ENCODE data around the gene TNFAIP1.
"Not testable (repeated sequence)": the region's sequence is repeated elsewhere in the genome, so short reads cannot be mapped to it uniquely, and the experiment has no call there.

TNFAIP1 gene, protein sequence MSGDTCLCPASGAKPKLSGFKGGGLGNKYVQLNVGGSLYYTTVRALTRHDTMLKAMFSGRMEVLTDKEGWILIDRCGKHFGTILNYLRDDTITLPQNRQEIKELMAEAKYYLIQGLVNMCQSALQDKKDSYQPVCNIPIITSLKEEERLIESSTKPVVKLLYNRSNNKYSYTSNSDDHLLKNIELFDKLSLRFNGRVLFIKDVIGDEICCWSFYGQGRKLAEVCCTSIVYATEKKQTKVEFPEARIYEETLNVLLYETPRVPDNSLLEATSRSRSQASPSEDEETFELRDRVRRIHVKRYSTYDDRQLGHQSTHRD

GRCh38 chr17:28335201-28335958, at the start of gene TNFAIP1, which contains the start of gene IFT20:
Gene TNFAIP1, plus strand, starts transcription at chr17:28335761. Its CDS starts 3,761 bp downstream, at chr17:28339522.
Gene IFT20, minus strand, starts transcription at chr17:28335472. Its CDS starts 3,487 bp downstream, at chr17:28331985.
- peak; percentile 98 for DNase-seq

DNA sequence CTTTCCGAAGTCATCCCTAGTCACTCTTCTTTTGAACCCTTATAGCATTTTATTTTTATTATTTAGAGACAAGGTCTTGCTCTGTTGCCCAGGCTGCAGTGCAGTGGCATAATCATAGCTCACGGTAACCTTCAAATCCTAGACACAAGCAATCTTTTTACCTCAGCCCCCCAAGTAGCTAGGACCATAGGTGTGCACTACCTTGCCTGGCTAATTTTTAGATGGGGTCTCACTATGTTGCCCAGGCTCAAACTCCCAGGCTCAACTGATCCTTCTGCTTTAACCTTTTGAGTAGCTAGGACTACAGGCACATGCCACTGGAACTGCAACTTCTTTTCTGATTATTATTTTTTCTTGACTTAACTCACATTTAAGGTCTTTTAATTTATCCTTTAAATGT, 49.6 kb upstream of the TNFAIP1 start:
- DNase-seq = no peak

DNA sequence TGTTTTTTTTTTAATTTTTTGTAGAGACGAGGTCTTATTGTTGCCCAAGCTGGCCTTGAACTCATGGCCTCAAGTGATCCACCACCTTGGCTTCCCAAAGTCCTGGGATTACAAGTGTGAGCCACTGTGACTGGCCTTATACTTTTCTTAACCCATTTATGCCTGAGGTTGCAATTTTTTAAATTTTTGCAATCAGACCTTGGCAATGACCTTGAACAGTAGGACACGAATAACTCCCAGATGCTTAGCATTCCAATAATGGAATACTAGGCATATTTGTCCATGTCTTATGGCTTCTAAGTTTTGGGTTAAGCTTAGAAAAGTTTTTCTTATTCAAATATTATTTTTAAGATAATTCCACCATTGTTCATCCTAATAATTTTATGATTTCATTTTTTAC, 44.9 kb upstream of the TNFAIP1 start:
- DNase-seq = no peak

- DNase-seq = no peak
These were observed 43.7 kb upstream of the TNFAIP1 start for GRCh38 chr17:28291780-28292330.

DNA sequence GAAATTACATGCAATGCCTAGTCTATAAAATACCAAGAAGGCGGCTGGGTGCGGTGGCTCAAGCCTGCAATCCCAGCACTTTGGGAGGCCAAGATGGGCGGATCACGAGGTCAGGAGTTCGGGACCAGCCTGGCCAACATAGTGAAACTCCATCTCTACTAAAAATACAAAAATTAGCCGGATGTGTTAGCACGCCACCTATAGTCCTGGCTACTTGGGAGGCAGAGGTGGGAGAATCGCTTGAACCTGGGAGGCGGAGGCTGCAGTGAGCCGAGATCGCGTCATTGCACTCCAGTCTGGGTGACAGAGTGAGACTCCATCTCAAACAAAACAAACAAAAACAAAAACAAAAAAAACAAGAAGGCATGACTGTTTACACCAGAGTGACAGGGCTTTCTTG, 42.7 kb upstream of the TNFAIP1 start:
- not testable (repeated sequence) for DNase-seq

DNA sequence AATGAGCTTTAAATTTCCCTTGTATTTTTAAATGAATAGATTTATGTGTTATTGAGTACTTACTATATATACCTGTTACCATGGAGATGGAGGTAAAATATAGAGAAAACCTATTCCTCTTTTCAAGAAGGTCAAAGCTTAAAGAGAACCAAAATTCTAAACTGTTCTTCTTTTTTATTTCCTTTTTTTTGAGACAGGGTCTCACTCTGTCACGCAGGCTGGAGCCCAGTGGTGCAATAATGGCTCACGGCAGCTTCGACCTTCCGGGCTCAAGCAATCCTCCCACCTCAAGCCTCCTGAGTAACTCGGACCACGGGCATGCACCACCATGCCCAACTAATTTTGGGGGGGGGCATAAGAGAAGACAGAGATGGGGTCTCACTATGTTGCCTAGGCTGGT, 41.6 kb upstream of the TNFAIP1 start:
- DNase-seq = no peak

DNA sequence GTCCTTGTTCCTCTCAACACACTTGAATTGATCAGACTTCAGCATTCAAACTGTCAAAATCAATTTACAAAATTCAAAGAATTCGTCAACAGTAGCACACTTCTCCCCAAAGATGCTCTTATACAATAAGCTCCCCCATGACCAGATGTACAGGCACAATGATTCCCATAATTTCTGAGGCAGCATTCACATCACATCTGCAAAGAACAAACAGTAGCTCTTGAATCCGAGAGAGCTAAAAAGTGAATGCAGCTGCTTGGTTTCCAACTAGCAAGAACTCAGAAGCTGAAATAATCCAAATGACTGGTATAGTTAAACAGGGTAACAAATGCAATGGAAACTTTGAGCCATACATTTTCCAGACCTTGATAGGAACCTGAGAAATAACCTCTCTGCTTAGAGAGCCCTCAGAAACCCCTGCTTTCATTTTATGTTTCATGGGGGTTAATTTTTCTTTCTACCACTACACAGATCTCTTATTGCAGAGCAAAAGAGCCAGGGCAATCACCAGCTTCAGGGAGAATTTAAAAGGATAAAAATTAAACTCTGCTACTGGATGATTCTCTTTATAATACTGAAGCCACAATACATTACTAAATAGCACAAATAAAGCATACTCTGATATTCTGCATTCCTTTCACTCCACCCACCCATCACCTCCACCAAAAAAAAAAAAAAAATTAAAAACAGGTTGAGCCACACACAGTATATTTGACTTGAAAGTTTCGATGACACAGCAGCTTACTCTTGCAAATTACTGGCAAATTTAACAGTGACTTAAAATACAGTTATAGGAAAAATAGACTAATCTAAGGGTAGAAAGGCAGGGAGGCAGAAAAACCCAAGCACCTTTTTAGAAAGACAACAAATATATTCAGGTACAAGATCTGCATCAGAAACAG, 39.6 kb upstream of the TNFAIP1 start:
- DNase-seq = no peak

- DNase-seq = no peak
These were observed 37.1 kb upstream of the TNFAIP1 start for GRCh38 chr17:28298449-28298848.

DNA sequence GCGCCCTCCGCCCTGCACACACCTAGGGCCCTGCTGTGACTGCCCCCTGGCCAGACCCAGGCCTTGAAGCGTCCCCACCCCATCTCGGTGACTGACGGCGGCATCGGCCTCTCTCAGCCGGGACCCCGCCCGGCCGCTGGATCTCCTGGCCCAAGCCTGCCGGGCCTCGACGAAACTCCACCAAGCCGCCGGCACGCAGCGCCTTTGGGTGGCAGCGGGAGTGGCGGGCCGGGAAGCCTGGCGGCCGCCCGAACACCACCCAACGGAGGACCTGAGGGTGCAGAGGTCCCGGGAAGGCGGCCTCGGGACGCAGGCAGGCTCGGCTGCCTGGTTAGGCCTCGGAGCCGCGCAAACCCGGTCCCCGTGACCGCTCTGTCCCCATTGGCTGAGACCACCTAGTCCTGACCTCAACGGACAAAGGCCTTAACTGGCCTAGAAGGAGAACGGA, 28.6 kb upstream of the TNFAIP1 start:
- no peak for DNase-seq

DNA sequence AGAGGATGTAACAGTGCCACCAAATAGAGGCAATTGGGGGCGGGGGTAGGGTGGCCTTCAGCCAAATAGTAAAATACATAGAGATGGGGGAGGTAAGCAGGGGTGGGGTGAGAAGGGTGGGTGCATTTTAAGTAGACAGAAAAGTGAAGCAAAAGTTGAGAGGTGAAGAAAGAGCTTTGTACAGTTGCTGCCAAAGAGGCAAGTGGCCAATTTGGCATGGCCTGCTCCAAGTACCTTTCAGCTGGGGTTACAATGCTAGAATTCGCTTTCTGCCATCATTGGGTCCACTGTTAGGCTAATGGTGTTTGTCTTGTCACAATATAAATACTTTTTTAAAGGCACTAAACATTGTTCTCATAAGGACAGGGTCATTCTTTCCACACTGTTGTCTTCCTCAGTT, 21.7 kb upstream of the TNFAIP1 start:
- no peak for DNase-seq

DNA sequence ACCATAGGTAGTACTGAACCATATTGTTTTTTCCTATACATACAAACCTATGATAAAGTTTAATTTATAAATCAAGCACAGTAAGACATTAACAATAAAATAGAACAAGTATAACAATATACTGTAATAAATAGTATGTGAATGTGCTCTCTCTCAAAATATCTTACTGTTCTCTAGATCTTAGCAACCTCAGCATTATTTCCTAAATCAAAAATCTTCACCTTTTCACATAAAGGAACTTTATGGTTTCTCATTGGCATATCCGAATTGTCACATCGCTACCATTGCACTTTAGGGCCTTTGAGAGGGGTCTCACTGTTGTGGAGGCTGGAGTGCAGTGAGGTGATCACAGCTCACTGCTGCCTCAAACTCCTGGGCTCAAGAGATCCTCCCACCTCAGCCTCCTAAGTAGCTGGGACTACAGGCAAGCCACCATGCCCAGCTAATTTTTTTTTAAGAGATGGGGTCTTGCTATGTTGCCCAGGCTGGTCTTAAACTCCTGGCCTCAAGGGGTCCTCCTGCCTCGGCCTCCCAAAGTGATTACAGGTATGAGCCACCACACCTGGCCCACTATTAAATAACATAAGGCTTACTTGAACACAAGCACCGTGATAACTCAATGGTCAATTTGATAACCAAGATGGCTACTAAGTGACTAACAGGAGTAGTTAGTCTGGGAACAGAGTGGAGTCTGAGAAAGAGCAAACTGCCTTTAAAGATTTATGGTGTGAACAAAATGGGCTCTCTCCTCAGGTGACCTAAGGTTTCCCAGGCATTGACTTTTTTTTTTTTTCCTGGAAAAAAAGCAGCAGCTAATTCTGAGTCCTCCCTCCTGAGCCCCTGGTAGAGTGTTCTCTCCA, 19.5 kb upstream of the TNFAIP1 start:
- no peak for DNase-seq

GRCh38 chr17:28317099-28317965, 18.2 kb upstream of the TNFAIP1 start:
- DNase-seq = no peak

DNA sequence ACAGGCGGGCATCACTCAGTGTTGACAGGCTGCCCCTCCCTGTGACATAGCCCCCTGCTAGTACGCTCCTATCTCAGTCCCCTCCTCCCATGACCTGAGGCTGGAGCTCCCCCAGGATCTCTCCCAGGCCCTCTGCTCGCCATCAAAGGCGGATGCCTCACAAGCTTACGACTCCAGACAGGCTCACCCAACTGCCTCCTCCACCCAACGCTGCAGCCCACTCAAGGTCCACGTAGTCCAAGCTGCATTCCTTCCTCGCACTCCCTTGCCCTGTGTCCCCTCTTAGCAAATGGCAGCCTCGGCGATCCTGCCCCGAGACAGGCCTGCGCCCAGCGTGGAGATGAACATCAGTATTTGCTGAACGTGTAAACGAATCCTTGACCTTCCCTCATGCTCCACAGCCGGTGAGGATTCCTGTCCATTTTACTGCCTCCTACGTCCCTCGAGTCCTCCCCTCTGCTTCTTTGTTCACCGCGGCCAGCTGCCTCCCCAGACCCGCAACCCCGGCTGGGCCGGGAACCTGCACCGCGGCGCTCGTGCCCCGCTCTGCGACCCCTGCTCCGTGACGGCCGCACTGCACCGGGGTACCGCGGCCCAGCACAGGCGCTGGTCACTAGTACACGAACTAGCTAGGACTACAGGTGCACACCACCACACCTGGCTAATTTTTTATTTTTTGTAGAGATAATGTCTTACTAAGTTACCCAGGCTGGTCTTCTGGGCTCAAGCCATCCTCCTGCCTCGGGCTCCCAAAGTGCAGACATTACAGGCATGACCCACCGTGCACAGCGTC, 17.4 kb upstream of the TNFAIP1 start:
- DNase-seq = no peak

DNA sequence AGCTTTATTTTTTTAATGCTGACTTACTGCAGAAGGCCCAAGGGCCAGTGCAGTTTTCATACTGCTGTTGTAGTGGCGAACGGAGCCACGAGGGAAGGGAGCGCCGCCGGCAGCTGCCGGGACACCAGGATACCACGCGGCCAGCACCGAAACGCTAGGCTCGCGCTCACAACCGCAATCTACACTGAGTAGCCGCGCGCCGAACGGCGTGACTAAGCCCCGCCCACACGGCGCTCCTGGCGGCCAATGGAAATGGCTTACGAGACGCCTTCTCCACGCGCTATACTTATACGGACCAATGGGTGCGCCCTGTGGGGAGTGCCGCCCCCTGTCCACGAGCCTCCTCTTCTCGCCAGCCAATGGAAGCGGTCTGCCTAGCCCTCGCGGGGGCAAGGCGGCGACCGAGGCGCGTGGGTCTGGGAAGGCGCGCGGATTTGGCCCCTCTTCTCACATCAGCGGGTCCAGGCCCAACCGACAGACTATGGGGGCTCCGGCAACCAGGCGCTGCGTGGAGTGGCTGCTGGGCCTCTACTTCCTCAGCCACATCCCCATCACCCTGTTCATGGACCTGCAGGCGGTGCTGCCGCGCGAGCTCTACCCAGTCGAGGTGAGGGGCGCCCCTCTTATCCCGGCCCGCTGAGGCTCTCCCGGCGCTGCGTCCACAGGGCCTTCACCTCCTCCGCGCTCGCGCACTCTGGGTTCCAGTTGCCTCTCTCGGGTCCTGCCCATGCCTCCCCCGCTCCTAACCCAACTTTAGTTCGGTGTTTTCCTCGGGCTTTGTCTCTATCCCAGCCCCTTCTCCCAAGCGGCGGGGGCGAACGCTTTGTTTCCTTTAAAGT, 16.6 kb upstream of the TNFAIP1 start, which contains the start of gene TMEM97:
TMEM97 (plus strand) TSS at position 442 of the 839 bp plus-strand sequence; CDS start at position 482, 40 bp downstream.
- peak; percentile 97 for DNase-seq

- no peak for DNase-seq
These were observed 16.0 kb upstream of the TNFAIP1 start for GRCh38 chr17:28319598-28319935.

GRCh38 chr17:28320215-28321061, 15.1 kb upstream of the TNFAIP1 start:
- DNase-seq = no peak

DNA sequence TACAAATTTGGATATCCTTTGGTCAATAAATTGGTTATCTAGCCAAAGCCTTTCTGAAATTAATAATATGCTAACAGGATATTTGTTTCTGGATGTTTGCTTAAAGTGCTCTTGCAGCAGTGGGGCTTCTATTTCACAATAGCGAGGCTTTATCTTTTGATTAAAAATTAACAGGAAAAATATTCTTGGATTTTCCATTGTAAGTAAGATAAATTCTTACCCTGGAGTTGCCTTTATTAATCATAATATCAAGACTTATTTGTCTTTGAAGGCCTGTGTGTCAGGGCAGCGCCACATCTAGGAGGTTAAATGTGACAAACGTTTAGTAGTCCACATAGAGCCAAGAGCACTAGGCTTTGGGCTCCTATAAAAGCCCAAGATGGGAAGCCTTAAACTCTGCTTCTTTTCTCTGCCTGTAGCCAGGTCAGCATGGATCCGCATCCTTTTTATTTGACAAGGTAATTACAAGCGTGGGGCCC, 11.3 kb upstream of the TNFAIP1 start:
- DNase-seq = no peak

GRCh38 chr17:28324781-28325180, 10.8 kb upstream of the TNFAIP1 start:
- DNase-seq = no peak
